CD4-positive, CD25-positive, alpha-beta regulatory T cell (primary cell): ENCODE data around the gene ZFAND5. TPM values are rescaled to one million over a fixed set of nuclear protein-coding genes. Genes with fewer than 3 reads are reported as not detected.

Experiments used
- ATAC-seq, 2 donors: fragments of 150-1000 bp; cut with Tn5 transposase; one replicate each; pipeline ENCODE4 v1.10.0; 2021; ENCODE audit warnings: low read depth in 2 of 2, moderate number of reproducible peaks in 2 of 2, moderate library complexity in 1 of 2
- DNase-seq, 3 donors: peaks; one replicate each; pipeline versions ENCODE4 v3.0.0 to v3.0.0-alpha.2; 2012 to 2022; ENCODE audit warnings: mixed read lengths in 1 of 3
- H3K27ac ChIP-seq: one replicate; pipeline ENCODE4 v1.7.0; 2013; ENCODE audit warnings: mild to moderate bottlenecking, low read length; ENCODE audit not compliant: insufficient read depth, poor library complexity, severe bottlenecking
- H3K27me3 ChIP-seq: one replicate; pipeline ENCODE4 v1.7.0; 2013; ENCODE audit warnings: low read length; ENCODE audit not compliant: control insufficient read depth, insufficient read depth
- H3K36me3 ChIP-seq: one replicate; pipeline ENCODE4 v1.7.0; 2013; ENCODE audit warnings: mild to moderate bottlenecking, low read length, moderate library complexity; ENCODE audit not compliant: control insufficient read depth, insufficient read depth
- H3K4me1 ChIP-seq: 2 replicates; pipeline ENCODE4 v1.7.0; 2013; ENCODE audit warnings: mild to moderate bottlenecking, low read length; ENCODE audit not compliant: insufficient read depth, control insufficient read depth, poor library complexity, severe bottlenecking
- H3K4me3 ChIP-seq: one replicate; pipeline ENCODE4 v1.7.0; 2013; ENCODE audit warnings: low read depth, mild to moderate bottlenecking, low read length, moderate library complexity
- H3K9me3 ChIP-seq, 2 experiments: 1 replicate in 1 of 2; 2 replicates in 1 of 2; pipeline ENCODE4 v1.7.0; 2013; ENCODE audit warnings: low read length in 2 of 2, mild to moderate bottlenecking in 1 of 2, moderate library complexity in 1 of 2; ENCODE audit not compliant: control insufficient read depth in 2 of 2
- H3K27ac Mint-ChIP-seq, 3 donors: one replicate each; pipeline ENCODE4 v1.8.0; 2020 to 2022; ENCODE audit warnings: mild to moderate bottlenecking in 3 of 3, mixed read lengths in 3 of 3, moderate library complexity in 2 of 3
- H3K27me3 Mint-ChIP-seq: one replicate; pipeline ENCODE4 v1.8.0; 2022; ENCODE audit warnings: mild to moderate bottlenecking, mixed read lengths
- H3K36me3 Mint-ChIP-seq: one replicate; pipeline ENCODE4 v1.8.0; 2020; ENCODE audit warnings: mixed read lengths
- H3K4me1 Mint-ChIP-seq, 4 donors: one replicate each; pipeline ENCODE4 v1.8.0; 2020 to 2022; ENCODE audit warnings: mixed read lengths in 4 of 4, mild to moderate bottlenecking in 1 of 4
- H3K4me3 Mint-ChIP-seq, 4 donors: one replicate each; pipeline ENCODE4 v1.8.0; 2020 to 2022; ENCODE audit warnings: mild to moderate bottlenecking in 4 of 4, mixed read lengths in 4 of 4, moderate library complexity in 3 of 4
- H3K9me3 Mint-ChIP-seq, 7 donors: one replicate each; pipeline ENCODE4 v1.8.0; 2020 to 2022; ENCODE audit warnings: mixed read lengths in 7 of 7, mild to moderate bottlenecking in 3 of 7, moderate library complexity in 2 of 7
- polyA plus RNA-seq, 4 donors: library from polyadenylated mRNA; unstranded; fragments of 300-500 nt; fragmentation: Illumina TruSeq; gene quantifications; one replicate each; pipeline ENCODE4 v1.2.3, GENCODE V29; 2021
- total RNA-seq: library from RNA; stranded (reverse); gene quantifications from one replicate; pipeline ENCODE4 v1.2.3, GENCODE V29; 2022

Gene ZFAND5
- total and polyA plus RNA-seq, 5 donors from 2014 or later, result 63.9 to 291 (median 69.8) TPM

GRCh38 chr9:72305707-72306106 lies 59.3 kb downstream of the ZFAND5 start:
- ATAC-seq (no peak), DNase-seq (no peak)
- H3K4me3 ChIP-seq, result peak overlapping the region; percentile 51
- H3K36me3 ChIP-seq, result no peaks in the 10 kb centered on the region
- peaks cover 22% of the 10 kb centered on the region for H3K4me1 ChIP-seq
- Mint-ChIP-seq H3K4me3 (peak overlapping the region in 1 of 4 donors; percentile 69), H3K9me3 (peaks cover 0 to 5% (median 3%) of the 10 kb centered on the region in 7 donors), H3K36me3 (no peaks in the 10 kb centered on the region), H3K27ac (peak overlapping the region in 2 of 3 donors; percentile 28 to 84), H3K4me1 (peaks cover 16 to 26% (median 22%) of the 10 kb centered on the region in 4 donors), H3K27me3 (no peaks in the 10 kb centered on the region)
- no peaks in the 10 kb centered on the region for H3K27me3 ChIP-seq
- no peak overlapping the region for H3K27ac ChIP-seq
- H3K9me3 ChIP-seq, result no peaks in the 10 kb centered on the region

- Histone ChIP-seq H3K4me3 (peak overlapping the region; percentile 51), H3K27ac (peak overlapping the region; percentile 37)
- peaks cover 16 to 31% (median 24%) of the 10 kb centered on the region in 4 donors for H3K4me1 Mint-ChIP-seq
Measured at GRCh38 chr9:72305102-72305546, 59.9 kb downstream of the ZFAND5 start.

GRCh38 chr9:72304538-72304937 lies 60.5 kb downstream of the ZFAND5 start:
- H3K27me3 Mint-ChIP-seq, result no peaks in the 10 kb centered on the region
- DNase-seq (no peak), ATAC-seq (no peak)
- H3K4me3 ChIP-seq, result peak overlapping the region; percentile 51
- H3K27ac ChIP-seq, result peak overlapping the region; percentile 37
- H3K4me1 ChIP-seq, result peaks cover 24% of the 10 kb centered on the region
- H3K36me3 ChIP-seq, result no peaks in the 10 kb centered on the region
- no peaks in the 10 kb centered on the region for H3K36me3 Mint-ChIP-seq
- peak overlapping the region in 2 of 4 donors; percentile 34 to 69 for H3K4me3 Mint-ChIP-seq
- peaks cover 16 to 31% (median 25%) of the 10 kb centered on the region in 4 donors for H3K4me1 Mint-ChIP-seq
- peaks cover 0 to 5% (median 3%) of the 10 kb centered on the region in 7 donors for H3K9me3 Mint-ChIP-seq
- H3K9me3 ChIP-seq, result no peaks in the 10 kb centered on the region
- no peaks in the 10 kb centered on the region for H3K27me3 ChIP-seq
- H3K27ac Mint-ChIP-seq, result peak overlapping the region in 2 of 3 donors; percentile 28 to 84

More at GRCh38 chr9:72305102-72305546, 59.9 kb downstream of the ZFAND5 start:
- Histone ChIP-seq H3K4me1 (peaks cover 24% of the 10 kb centered on the region), H3K36me3 (no peaks in the 10 kb centered on the region), H3K9me3 (no peaks in the 10 kb centered on the region), H3K27me3 (no peaks in the 10 kb centered on the region)
- H3K4me3 Mint-ChIP-seq, result peak overlapping the region; percentile 14 to 69 (median 40)
- H3K27ac Mint-ChIP-seq, result peak overlapping the region; percentile 28 to 84 (median 39)
- peak; percentile 48 to 74 for ATAC-seq
- H3K36me3 Mint-ChIP-seq, result no peaks in the 10 kb centered on the region
- H3K9me3 Mint-ChIP-seq, result peaks cover 0 to 5% (median 3%) of the 10 kb centered on the region in 7 donors
- DNase-seq, result peak in 1 of 3 donors; percentile 81
- H3K27me3 Mint-ChIP-seq, result no peaks in the 10 kb centered on the region

Other genes with a start within 250 kb of the ZFAND5 start
- not detected for gene GDA, start 215.8 kb downstream of the ZFAND5 start, total RNA-seq
- gene GDA, start 215.8 kb downstream of the ZFAND5 start, polyA plus RNA-seq, result not detected
- gene TMC1, start 156.4 kb upstream of the ZFAND5 start, total RNA-seq, result not detected
- gene TMC1, start 156.4 kb upstream of the ZFAND5 start, polyA plus RNA-seq, result not detected